ENCODE results near the gene SERPINB11.

- TF ChIP-seq CTCF (IDR thresholded peaks at IDR 0.05; ENCODE audit: low read depth, low read length, missing input control) (no peak), YY1 (IDR thresholded peaks at IDR 0.05) (no peak), ATF3 (IDR thresholded peaks at IDR 0.05) (no peak)
Observed at GRCh38 chr18:63684718-63685117, 18.0 kb upstream of the SERPINB11 start.
